ENCODE measurements around the gene RALY. TPM values are rescaled to one million over a fixed set of nuclear protein-coding genes. Genes with fewer than 3 reads are reported as not detected.

The RALY gene
- total RNA-seq, 2 experiments from 2014 or later, result 139 to 152 TPM

DNA sequence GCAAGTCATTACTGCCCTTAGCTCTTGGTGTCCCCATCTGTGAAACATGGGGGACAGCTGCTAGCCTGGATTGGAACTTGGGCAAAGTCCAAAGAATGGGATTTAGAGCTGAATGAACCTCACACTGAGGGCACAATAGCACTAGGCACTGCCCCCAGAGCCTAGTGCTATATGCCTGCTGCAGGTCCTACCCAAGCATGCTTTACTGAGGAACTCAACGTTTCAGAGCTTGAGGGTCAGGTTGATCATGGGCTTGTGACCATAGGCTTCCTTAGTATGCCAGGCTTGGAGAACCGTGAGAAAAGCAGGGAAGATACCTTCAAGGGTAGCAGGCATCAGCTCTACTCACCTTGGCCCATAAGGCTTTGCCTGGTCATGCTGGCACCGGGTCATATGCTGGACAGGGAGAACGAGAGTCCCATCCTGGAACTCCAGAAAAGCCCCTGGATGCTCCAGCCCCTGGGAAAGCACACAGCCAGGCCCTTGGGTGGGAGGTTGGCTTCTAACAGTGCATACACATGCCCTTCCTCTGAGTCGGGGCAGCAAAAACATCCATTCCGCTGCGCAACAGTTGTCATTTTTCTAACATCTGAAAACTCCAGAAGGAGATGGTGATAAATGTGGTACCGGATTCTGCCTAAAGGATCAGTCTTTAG is 88.6 kb downstream of the RALY start:
- DNase-seq (no peak), ATAC-seq (no peak)
- no peaks in the 10 kb centered on the region for H3K4me1 Mint-ChIP-seq
- POLR2A ChIA-PET, result interaction anchor here (0.6 kb wide), 1 partner anchor 13 kb away, joined by 4 read pairs; no protein-coding TSS in a partner anchor
- H3K4me3 Mint-ChIP-seq, result no peak overlapping the region
- peaks cover 34% of the 10 kb centered on the region for H3K36me3 Mint-ChIP-seq (ENCODE audit: low read depth)
- no peaks in the 10 kb centered on the region for H3K9me3 Mint-ChIP-seq (ENCODE audit: low read depth)
- CTCF ChIA-PET, result interaction anchor here (0.8 to 2.7 kb wide), 5 partner anchors 11 to 149 kb away, joined by 3 to 11 read pairs (median 4); no protein-coding TSS in a partner anchor
- intact Hi-C loops (cut with DNase I, micrococcal nuclease), result loop anchor here in 1 of 2 experiments (5.0 kb wide), 1 partner anchor 45 kb away; no protein-coding TSS in a partner anchor
- H3K27ac Mint-ChIP-seq, result no peak overlapping the region
- no peaks in the 10 kb centered on the region for H3K27me3 Mint-ChIP-seq

DNA sequence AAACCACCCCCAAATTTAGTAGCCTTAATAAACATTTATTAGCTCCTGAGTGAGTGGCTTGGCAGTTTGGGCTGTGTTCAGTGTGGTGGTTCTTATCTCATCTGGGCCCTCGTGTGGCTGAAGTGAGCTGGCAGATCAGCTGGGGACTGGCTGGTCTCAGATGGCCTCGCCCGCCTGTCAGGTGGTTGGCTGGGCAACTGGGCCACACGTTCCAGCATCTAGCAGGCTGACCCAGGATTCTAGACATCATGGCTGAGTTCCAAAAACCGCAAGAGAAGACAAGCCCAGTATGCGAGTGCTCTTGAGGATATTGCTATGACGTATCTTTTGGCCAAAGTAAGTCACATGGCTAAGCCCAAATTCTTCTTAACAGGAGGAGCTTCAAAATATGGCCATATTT is 89.4 kb downstream of the RALY start:
- Mint-ChIP-seq H3K4me3 (no peak overlapping the region), H3K36me3 (ENCODE audit: low read depth) (peaks cover 39% of the 10 kb centered on the region), H3K27ac (no peak overlapping the region), H3K27me3 (no peaks in the 10 kb centered on the region), H3K4me1 (no peaks in the 10 kb centered on the region), H3K9me3 (ENCODE audit: low read depth) (no peaks in the 10 kb centered on the region)
- ChIA-PET POLR2A (no interaction called here), CTCF (interaction anchor here (1.0 to 2.7 kb wide), 4 partner anchors 11 to 25 kb away, joined by 4 to 11 read pairs (median 4); no protein-coding TSS in a partner anchor)
- intact Hi-C loops (cut with DNase I, micrococcal nuclease), result loop anchor here in 1 of 2 experiments (5.0 kb wide), 1 partner anchor 44 kb away; no protein-coding TSS in a partner anchor
- ATAC-seq (no peak), DNase-seq (no peak)

DNA sequence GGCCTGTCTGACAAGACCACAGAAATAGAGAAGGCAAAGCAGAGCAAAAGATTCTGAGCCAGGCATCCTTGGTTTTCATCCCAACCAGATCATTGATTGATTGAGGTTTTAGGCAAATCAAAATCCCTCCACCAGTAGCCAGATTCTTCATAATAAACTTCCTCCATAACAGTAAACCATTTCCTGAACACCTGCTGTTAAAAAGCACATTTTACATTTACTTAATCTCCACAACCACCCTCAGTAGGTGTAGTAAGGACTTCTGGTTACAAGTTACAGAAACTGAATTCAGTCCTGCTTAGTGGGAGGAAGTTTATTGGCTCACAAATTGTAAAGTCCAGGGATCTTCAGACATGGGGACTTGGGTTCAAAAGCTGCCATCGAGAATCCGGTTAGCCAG is 90.1 kb downstream of the RALY start:
- Mint-ChIP-seq H3K36me3 (ENCODE audit: low read depth) (peaks cover 44% of the 10 kb centered on the region), H3K27ac (peak overlapping the region; percentile 22), H3K27me3 (no peaks in the 10 kb centered on the region), H3K9me3 (ENCODE audit: low read depth) (no peaks in the 10 kb centered on the region), H3K4me1 (no peaks in the 10 kb centered on the region), H3K4me3 (no peak overlapping the region)
- ATAC-seq (no peak), DNase-seq (no peak)
- intact Hi-C loops (cut with DNase I, micrococcal nuclease), result loop anchor here in 1 of 2 experiments (5.0 kb wide), 1 partner anchor 44 kb away; no protein-coding TSS in a partner anchor
- ChIA-PET POLR2A (no interaction called here), CTCF (interaction anchor here (2.7 kb wide), 1 partner anchor 14 kb away, joined by 11 read pairs; no protein-coding TSS in a partner anchor)

DNA sequence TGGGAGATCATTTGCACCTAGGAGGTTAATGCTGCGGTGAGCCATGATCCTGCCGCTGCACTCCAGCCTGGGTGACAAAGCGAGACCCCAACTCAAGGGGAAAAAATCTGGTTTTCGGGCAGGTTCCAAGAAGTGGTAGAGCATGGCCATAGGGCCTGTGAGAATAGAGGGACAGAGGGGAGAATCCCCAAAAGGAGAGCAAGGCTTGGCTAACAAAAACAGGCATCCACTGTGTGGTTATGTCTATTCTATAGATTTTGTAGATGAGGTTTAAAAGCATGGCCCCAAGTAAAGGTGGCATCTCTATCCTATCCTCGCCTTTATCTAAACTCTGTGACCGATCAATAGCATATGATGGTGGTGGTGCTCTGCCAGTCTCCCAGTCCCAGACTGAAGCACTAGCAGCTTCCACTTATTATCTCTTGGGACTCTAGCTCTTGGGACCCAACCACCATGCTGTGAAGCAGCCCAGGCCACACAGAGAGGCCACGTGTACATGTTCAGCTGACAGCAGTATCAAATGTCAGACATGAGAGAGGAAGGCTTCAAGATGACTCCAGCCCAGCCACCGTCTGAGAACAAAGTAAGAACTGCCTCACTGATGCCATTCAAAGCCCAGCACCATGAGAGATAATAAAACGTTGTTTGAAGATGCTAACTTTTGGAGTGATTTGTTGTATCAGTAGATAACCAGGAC is 90.7 kb downstream of the RALY start:
- intact Hi-C loops (cut with DNase I, micrococcal nuclease), result loop anchor here in 1 of 2 experiments (5.0 kb wide), 1 partner anchor 43 kb away; no protein-coding TSS in a partner anchor
- no peak for DNase-seq
- ATAC-seq, result no peak
- no peak overlapping the region for H3K4me3 Mint-ChIP-seq
- no peak overlapping the region for H3K27ac Mint-ChIP-seq
- no peaks in the 10 kb centered on the region for H3K9me3 Mint-ChIP-seq (ENCODE audit: low read depth)
- CTCF ChIA-PET, result no interaction called here
- H3K4me1 Mint-ChIP-seq, result no peaks in the 10 kb centered on the region
- POLR2A ChIA-PET, result no interaction called here
- no peaks in the 10 kb centered on the region for H3K27me3 Mint-ChIP-seq
- peaks cover 50% of the 10 kb centered on the region for H3K36me3 Mint-ChIP-seq (ENCODE audit: low read depth)

DNA sequence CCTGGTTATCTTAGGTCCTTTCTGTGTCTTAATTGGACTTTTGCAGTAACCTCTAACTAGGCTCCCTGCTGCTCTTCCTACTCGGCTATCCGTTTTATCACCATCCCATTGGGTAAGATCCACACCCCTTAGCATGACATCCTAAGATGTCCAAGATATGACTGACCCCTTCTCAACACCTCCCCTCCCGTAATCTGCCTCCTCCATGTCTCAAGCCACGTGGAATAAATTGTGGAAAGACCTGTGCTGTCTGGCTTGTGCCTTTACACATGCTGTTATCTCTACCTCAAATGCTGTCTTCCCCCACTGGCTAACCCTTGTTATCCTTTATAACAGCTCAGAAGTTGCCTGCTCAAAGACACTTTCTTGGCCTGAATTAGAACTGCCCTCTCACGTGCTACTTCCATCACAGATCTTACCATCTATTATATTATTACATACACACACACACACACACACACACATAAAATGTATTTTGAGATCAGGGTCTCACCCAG is 91.9 kb downstream of the RALY start:
- no peaks in the 10 kb centered on the region for H3K9me3 Mint-ChIP-seq (ENCODE audit: low read depth)
- peaks cover 60% of the 10 kb centered on the region for H3K36me3 Mint-ChIP-seq (ENCODE audit: low read depth)
- H3K4me3 Mint-ChIP-seq, result no peak overlapping the region
- intact Hi-C loops (cut with DNase I, micrococcal nuclease), result no loop called here
- no peak overlapping the region for H3K27ac Mint-ChIP-seq
- no peak for ATAC-seq
- no peaks in the 10 kb centered on the region for H3K4me1 Mint-ChIP-seq
- POLR2A ChIA-PET, result interaction anchor here (0.5 kb wide), 1 partner anchor 819 kb away, joined by 3 read pairs; no protein-coding TSS in a partner anchor
- no peaks in the 10 kb centered on the region for H3K27me3 Mint-ChIP-seq
- DNase-seq, result no peak
- CTCF ChIA-PET, result interaction anchor here (1.3 kb wide), 1 partner anchor 11 kb away, joined by 3 read pairs; no protein-coding TSS in a partner anchor

DNA sequence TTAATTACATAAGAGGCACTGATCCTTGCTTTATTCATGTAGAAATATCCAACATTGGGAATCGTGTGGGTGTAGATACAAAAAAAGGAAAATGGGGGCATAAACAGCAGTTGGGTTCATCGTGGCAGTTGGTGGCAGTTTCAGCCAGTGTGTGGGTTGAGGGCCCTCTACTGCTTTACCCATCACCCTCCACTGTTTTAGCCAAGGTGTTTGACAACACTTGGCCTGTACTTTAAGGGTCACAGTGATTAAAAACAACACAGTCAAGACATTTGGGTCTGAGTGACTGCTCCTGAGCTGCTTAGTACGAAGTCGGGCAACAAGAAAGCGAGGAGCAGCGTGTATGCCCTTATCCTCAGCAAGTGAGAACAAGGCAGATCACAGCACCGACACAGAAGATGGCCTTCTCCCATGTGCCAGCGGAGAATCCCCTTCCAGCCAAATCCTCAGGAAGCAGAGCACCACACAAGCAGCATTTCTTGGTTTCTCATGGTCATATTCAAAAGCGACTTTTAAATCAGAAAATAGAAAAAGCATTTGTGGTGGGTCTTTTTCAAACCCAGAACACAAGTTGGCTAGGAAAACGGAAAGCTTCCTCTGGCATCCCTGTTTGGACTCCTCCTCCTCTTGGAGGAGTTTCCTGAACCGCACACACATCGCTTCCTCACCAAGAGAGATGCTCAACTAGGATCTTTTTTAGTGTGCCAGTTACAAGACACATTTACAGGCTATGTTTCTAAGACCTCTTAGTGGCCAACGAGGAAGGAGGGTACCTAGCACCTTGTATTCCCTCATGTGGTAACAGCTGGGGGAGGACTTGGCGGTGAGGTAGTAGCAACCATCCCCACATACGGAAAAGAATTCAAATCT is 94.8 kb downstream of the RALY start:
- H3K4me1 Mint-ChIP-seq, result no peaks in the 10 kb centered on the region
- intact Hi-C loops (cut with DNase I, micrococcal nuclease), result no loop called here
- DNase-seq, result no peak
- ChIA-PET POLR2A (no interaction called here), CTCF (interaction anchor here (0.6 kb wide), 1 partner anchor 21 kb away, joined by 3 read pairs; no protein-coding TSS in a partner anchor)
- ATAC-seq, result no peak
- peaks cover 69% of the 10 kb centered on the region for H3K36me3 Mint-ChIP-seq (ENCODE audit: low read depth)
- H3K4me3 Mint-ChIP-seq, result no peak overlapping the region
- H3K9me3 Mint-ChIP-seq (ENCODE audit: low read depth), result no peaks in the 10 kb centered on the region
- no peaks in the 10 kb centered on the region for H3K27me3 Mint-ChIP-seq
- H3K27ac Mint-ChIP-seq, result peak overlapping the region; percentile 13

DNA sequence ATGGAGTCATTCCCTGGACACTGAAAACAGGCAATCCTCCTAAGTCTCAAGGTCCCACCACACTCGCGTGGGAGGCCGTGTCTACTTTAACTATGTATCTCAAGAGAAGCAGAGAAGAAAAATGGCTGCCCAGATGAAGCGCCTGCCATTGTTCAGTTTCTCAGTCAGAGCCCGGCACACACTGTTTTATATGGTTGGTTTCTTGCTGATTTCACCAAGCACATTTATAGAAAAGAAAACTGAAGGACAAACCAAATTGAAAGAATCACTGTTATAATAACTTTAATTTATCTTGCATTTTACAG is 95.4 kb downstream of the RALY start:
- no peak for DNase-seq
- POLR2A ChIA-PET, result no interaction called here
- no peak overlapping the region for H3K4me3 Mint-ChIP-seq

DNA sequence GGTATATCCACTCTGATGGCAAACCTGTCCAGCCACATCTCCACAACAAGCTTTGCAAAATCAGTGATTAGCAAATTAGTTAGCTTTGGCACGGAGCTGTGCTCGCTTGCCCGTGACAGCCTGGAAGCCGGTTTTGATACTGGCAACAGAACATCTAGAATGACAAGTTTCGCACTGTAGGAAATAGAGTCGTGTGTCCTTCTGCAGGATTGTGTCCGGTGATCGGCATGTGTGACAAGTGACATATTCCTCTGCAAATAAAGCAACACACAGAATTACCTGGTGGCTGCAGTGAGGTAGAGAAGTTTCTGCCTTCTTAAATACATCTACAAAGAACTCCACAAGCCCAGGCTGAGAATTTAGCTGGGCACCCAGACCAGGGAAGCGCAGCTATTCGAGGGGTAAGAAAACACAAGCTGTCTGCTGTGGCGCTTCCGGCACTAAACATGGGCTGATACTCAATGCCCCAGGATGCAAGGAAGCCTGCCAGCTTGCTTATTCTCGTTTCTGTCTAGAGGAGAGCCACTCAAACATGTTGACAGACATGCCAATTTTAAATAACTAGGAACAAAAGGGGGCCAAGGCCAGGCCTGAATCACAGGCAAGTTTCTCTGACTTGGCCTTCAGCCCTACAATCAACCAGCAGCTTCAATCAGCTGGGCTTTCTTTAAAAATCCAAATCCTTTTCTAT is 96.1 kb downstream of the RALY start:
- Mint-ChIP-seq H3K27me3 (no peaks in the 10 kb centered on the region), H3K27ac (no peak overlapping the region), H3K9me3 (ENCODE audit: low read depth) (no peaks in the 10 kb centered on the region), H3K4me3 (no peak overlapping the region), H3K4me1 (peaks cover 3% of the 10 kb centered on the region), H3K36me3 (ENCODE audit: low read depth) (peaks cover 71% of the 10 kb centered on the region)
- DNase-seq, result no peak
- intact Hi-C loops (cut with DNase I, micrococcal nuclease), result no loop called here
- POLR2A ChIA-PET, result no interaction called here
- CTCF ChIA-PET, result interaction anchor here (0.6 to 1.6 kb wide), 4 partner anchors 12 to 23 kb away, joined by 3 read pairs; no protein-coding TSS in a partner anchor
- no peak for ATAC-seq

More for the DNA sequence above, 95.4 kb downstream of the RALY start:
- intact Hi-C loops (cut with DNase I, micrococcal nuclease), result no loop called here
- no peaks in the 10 kb centered on the region for H3K27me3 Mint-ChIP-seq
- no peaks in the 10 kb centered on the region for H3K9me3 Mint-ChIP-seq (ENCODE audit: low read depth)
- CTCF ChIA-PET, result interaction anchor here (0.6 kb wide), 1 partner anchor 21 kb away, joined by 3 read pairs; no protein-coding TSS in a partner anchor
- peaks cover 3% of the 10 kb centered on the region for H3K4me1 Mint-ChIP-seq
- peaks cover 72% of the 10 kb centered on the region for H3K36me3 Mint-ChIP-seq (ENCODE audit: low read depth)
- no peak overlapping the region for H3K27ac Mint-ChIP-seq
- no peak for ATAC-seq

DNA sequence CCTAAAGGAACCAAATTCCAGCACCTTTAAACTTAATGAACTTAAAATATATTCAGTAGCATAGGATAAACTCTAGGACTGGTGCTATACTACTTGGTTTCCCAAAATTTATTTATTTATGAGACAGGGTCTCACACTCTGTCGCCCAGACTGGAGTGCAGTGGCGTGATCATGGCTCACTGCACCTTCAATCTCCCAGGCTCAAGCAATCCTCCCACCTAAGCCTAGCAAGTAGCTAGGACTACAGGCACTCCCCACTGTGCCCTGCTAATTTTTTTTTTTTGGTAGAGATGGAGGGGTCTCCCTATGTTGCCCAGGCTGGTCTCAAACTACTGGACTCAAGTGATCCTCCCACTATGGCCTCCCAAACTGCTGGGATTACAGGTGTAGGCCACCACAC is 96.9 kb downstream of the RALY start:
- Mint-ChIP-seq H3K27ac (no peak overlapping the region), H3K36me3 (ENCODE audit: low read depth) (peaks cover 72% of the 10 kb centered on the region), H3K4me3 (no peak overlapping the region), H3K9me3 (ENCODE audit: low read depth) (no peaks in the 10 kb centered on the region), H3K27me3 (no peaks in the 10 kb centered on the region), H3K4me1 (peaks cover 3% of the 10 kb centered on the region)
- ChIA-PET POLR2A (interaction anchor here (0.7 kb wide), 1 partner anchor 1445 kb away, joined by 4 read pairs; no protein-coding TSS in a partner anchor), CTCF (interaction anchor here (0.5 to 1.6 kb wide), 3 partner anchors 11 to 246 kb away, joined by 3 read pairs; no protein-coding TSS in a partner anchor)
- ATAC-seq, result no peak
- DNase-seq, result no peak
- intact Hi-C loops (cut with DNase I, micrococcal nuclease), result no loop called here

DNA sequence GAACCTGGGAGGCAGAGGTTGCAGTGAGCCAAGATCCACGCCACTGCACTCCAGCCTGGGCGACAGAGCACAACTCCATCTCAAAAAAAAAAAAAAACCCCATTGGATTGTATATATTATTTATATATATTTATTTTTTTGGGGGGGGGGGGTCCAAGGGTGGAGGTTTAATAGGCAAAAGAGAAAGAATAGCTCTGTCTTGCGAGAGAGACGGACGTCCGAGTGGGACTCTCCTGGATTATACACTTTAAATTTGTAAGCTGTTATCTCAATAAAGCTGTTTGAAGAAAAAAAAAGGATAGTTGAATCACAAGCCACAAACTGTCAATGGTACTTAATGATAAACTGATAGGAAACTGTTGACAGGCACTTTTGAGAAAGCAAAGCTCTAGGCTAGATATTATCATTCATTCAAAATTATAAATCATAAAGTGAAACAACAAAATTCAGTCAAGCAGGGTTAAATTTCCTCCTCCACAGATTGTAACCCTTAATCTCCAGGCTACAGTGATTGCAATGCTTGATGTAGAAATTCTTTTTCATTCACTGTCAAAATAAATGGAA is 98.0 kb downstream of the RALY start:
- no peak overlapping the region for H3K4me3 Mint-ChIP-seq
- H3K9me3 Mint-ChIP-seq (ENCODE audit: low read depth), result no peaks in the 10 kb centered on the region
- peaks cover 79% of the 10 kb centered on the region for H3K36me3 Mint-ChIP-seq (ENCODE audit: low read depth)
- ChIA-PET POLR2A (interaction anchor here (0.6 kb wide), 1 partner anchor 171 kb away, joined by 8 read pairs; no protein-coding TSS in a partner anchor), CTCF (interaction anchor here (0.7 to 1.6 kb wide), 4 partner anchors 13 to 159 kb away, joined by 3 to 5 read pairs (median 3); no protein-coding TSS in a partner anchor)
- DNase-seq (no peak), ATAC-seq (no peak)
- H3K27me3 Mint-ChIP-seq, result no peaks in the 10 kb centered on the region
- peaks cover 3% of the 10 kb centered on the region for H3K4me1 Mint-ChIP-seq
- no peak overlapping the region for H3K27ac Mint-ChIP-seq
- intact Hi-C loops (cut with DNase I, micrococcal nuclease), result no loop called here

Measured in activated CD4-positive, alpha-beta T cell treated with anti-CD3 and anti-CD28 coated beads for 36 hours (primary cell).